ENCODE data around the gene ICAM3.
A peak's percentile ranks its signal among the peaks of the same experiment; 100 is the strongest.

The ICAM3 gene

GRCh38 chr19:10335352-10335985, 4.0 kb downstream of the ICAM3 start:
- Histone ChIP-seq H3K36me3 (ENCODE audit: insufficient read depth, low read length) (peaks cover 30% of the 10 kb centered on the region), H3K27me3 (ENCODE audit: insufficient read depth, low read length, poor library complexity) (no peaks in the 10 kb centered on the region), H4K20me1 (ENCODE audit: insufficient read depth, low read length) (peaks cover 21% of the 10 kb centered on the region), H3K9me3 (ENCODE audit: insufficient read depth, low read length, severe bottlenecking) (no peaks in the 10 kb centered on the region), H3K4me3 (ENCODE audit: low read depth in 1 of 2, low read length in 2 of 2) (no peak overlapping the region), H3K79me2 (ENCODE audit: insufficient read depth, low read length) (peaks cover 48% of the 10 kb centered on the region), H3K27ac (ENCODE audit: low read length) (no peak overlapping the region), H3K9ac (ENCODE audit: low read depth, low read length) (no peak overlapping the region), H2AFZ (ENCODE audit: low read depth, low read length) (no peak overlapping the region), H3K4me2 (ENCODE audit: insufficient read depth, low read length) (no peak overlapping the region), H3K4me1 (ENCODE audit: insufficient read depth, low read length) (peaks cover 52% of the 10 kb centered on the region)
- TF ChIP-seq EZH2 (IDR thresholded peaks at IDR 0.05; ENCODE audit: borderline replicate concordance, low read depth, low read length, severe bottlenecking) (no peak), CTCF (IDR thresholded peaks at IDR 0.05; ENCODE audit: borderline replicate concordance, extremely low read depth, low read length, poor library complexity, severe bottlenecking) (no peak)
- DNase-seq (no peak), ATAC-seq (ENCODE audit: insufficient read depth, low read depth) (no peak)

- peaks cover 28% of the 10 kb centered on the region for H4K20me1 ChIP-seq (ENCODE audit: insufficient read depth, low read length)
- peaks cover 45% of the 10 kb centered on the region for H3K4me1 ChIP-seq (ENCODE audit: insufficient read depth, low read length)
- H3K36me3 ChIP-seq (ENCODE audit: insufficient read depth, low read length): peaks cover 37% of the 10 kb centered on the region
- peak overlapping the region in 1 of 2 experiments; percentile 94; a peak in 2 of 4 replicates for H3K4me3 ChIP-seq (ENCODE audit: low read depth in 1 of 2, low read length in 2 of 2)
- DNase-seq (peak; percentile 56), ATAC-seq (ENCODE audit: insufficient read depth, low read depth) (no peak)
- H3K9me3 ChIP-seq (ENCODE audit: insufficient read depth, low read length, severe bottlenecking): no peaks in the 10 kb centered on the region
- H3K27ac ChIP-seq (ENCODE audit: low read length): peak overlapping the region; percentile 72; the same call in 1 of the 2 replicates
- peak overlapping the region; percentile 68 for H3K4me2 ChIP-seq (ENCODE audit: insufficient read depth, low read length)
- H3K27me3 ChIP-seq (ENCODE audit: insufficient read depth, low read length, poor library complexity): no peaks in the 10 kb centered on the region
- H2AFZ ChIP-seq (ENCODE audit: low read depth, low read length): no peak overlapping the region
- TF ChIP-seq CTCF (IDR thresholded peaks at IDR 0.05; ENCODE audit: borderline replicate concordance, extremely low read depth, low read length, poor library complexity, severe bottlenecking) (no peak), EZH2 (IDR thresholded peaks at IDR 0.05; ENCODE audit: borderline replicate concordance, low read depth, low read length, severe bottlenecking) (no peak)
- H3K9ac ChIP-seq (ENCODE audit: low read depth, low read length): peak overlapping the region; percentile 98; the same call in 1 of the 2 replicates
- H3K79me2 ChIP-seq (ENCODE audit: insufficient read depth, low read length): peaks cover 55% of the 10 kb centered on the region
Observed at GRCh38 chr19:10334588-10335351, 4.7 kb downstream of the ICAM3 start.

- peaks cover 62% of the 10 kb centered on the region for H3K79me2 ChIP-seq (ENCODE audit: insufficient read depth, low read length)
- peak overlapping the region; percentile 68 for H3K4me2 ChIP-seq (ENCODE audit: insufficient read depth, low read length)
- H3K27me3 ChIP-seq (ENCODE audit: insufficient read depth, low read length, poor library complexity): no peaks in the 10 kb centered on the region
- H3K4me3 ChIP-seq (ENCODE audit: low read depth in 1 of 2, low read length in 2 of 2): peak overlapping the region; percentile 20 to 94; a peak in 3 of 4 replicates
- no peaks in the 10 kb centered on the region for H3K9me3 ChIP-seq (ENCODE audit: insufficient read depth, low read length, severe bottlenecking)
- H4K20me1 ChIP-seq (ENCODE audit: insufficient read depth, low read length): peaks cover 36% of the 10 kb centered on the region
- peak overlapping the region; percentile 98 for H3K9ac ChIP-seq (ENCODE audit: low read depth, low read length)
- H3K27ac ChIP-seq (ENCODE audit: low read length): peak overlapping the region; percentile 72
- DNase-seq (no peak), ATAC-seq (ENCODE audit: insufficient read depth, low read depth) (peak; percentile 41)
- peak overlapping the region; percentile 80 for H2AFZ ChIP-seq (ENCODE audit: low read depth, low read length)
- peaks cover 45% of the 10 kb centered on the region for H3K36me3 ChIP-seq (ENCODE audit: insufficient read depth, low read length)
- no peak for TF ChIP-seq CTCF (IDR thresholded peaks at IDR 0.05; ENCODE audit: borderline replicate concordance, extremely low read depth, low read length, poor library complexity, severe bottlenecking)
- TF ChIP-seq EZH2 (IDR thresholded peaks at IDR 0.05; ENCODE audit: borderline replicate concordance, low read depth, low read length, severe bottlenecking): no peak
- peaks cover 37% of the 10 kb centered on the region for H3K4me1 ChIP-seq (ENCODE audit: insufficient read depth, low read length)
Observed at GRCh38 chr19:10333758-10334587, 5.5 kb downstream of the ICAM3 start.

All from DND-41 (cell line).